Endothelial cell of umbilical vein (primary cell): Measurements from ENCODE around the gene STK32C. TPM values are rescaled to one million over a fixed set of nuclear protein-coding genes. Genes with fewer than 3 reads are reported as not detected.

Experiments
- BruUV-seq: library from RNA; stranded (reverse); fragments of 400-500 nt; replicated peaks from 2 replicates; lab custom pipeline; 2021; lab: Mats Ljungman, UMichigan
- CTCF ChIA-PET: fragments of 300-600, 350-600 bp; sonication (Branson Sonifier 250); formaldehyde crosslinking; loops from one replicate; lab custom pipeline; 2021; ENCODE audit warnings: antibody characterized with exemption, inconsistent platforms; lab: Charles Lee
- POLR2A ChIA-PET: fragments of 300-600, 350-600 bp; sonication (Branson Sonifier 250); formaldehyde crosslinking; loops from one replicate; lab custom pipeline; 2021; ENCODE audit warnings: antibody characterized with exemption, inconsistent platforms; lab: Charles Lee
- DNase-seq: peaks from one replicate; pipeline ENCODE4 v3.0.0-alpha.2; 2011; ENCODE audit warnings: low read depth, low spot score
- FAIRE-seq: peaks from 2 replicates; lab custom pipeline; 2011; peaks lifted over from hg19 to GRCh38; lab: Jason Lieb, UNC
- H2AFZ ChIP-seq: 2 replicates; pipeline ENCODE4 v1.6.0; 2012; ENCODE audit warnings: low read depth, low read length, control low read depth, inconsistent platforms
- H3K27ac ChIP-seq: 2 replicates; pipeline ENCODE4 v1.5.1; 2011; ENCODE audit warnings: low read depth, mild to moderate bottlenecking, control low read depth, low read length, moderate library complexity; ENCODE audit not compliant: insufficient read depth
- H3K27me3 ChIP-seq, 2 experiments: 2 replicates each; pipeline versions ENCODE4 v1.6.0 to v1.6.1; 2011; ENCODE audit warnings: low read length in 2 of 2, mixed read lengths in 1 of 2; ENCODE audit not compliant: control insufficient read depth in 2 of 2, insufficient read depth in 2 of 2
- H3K36me3 ChIP-seq, 2 experiments: 2 replicates in 1 of 2; 3 replicates in 1 of 2; pipeline ENCODE4 v1.5.1; 2011; ENCODE audit warnings: low read length in 2 of 2, mild to moderate bottlenecking in 1 of 2, moderate library complexity in 1 of 2; ENCODE audit not compliant: control insufficient read depth in 2 of 2, insufficient read depth in 2 of 2; ENCODE audit errors: extremely low read depth in 1 of 2
- H3K4me1 ChIP-seq: 3 replicates; pipeline ENCODE4 v1.5.1; 2011; ENCODE audit warnings: mild to moderate bottlenecking, low read length; ENCODE audit not compliant: control insufficient read depth, insufficient read depth; ENCODE audit errors: extremely low read depth
- H3K4me2 ChIP-seq: 2 replicates; pipeline ENCODE4 v1.6.1; 2011; ENCODE audit warnings: low read length, control low read depth, mixed read lengths; ENCODE audit not compliant: insufficient read depth
- H3K4me3 ChIP-seq, 3 experiments: fragments of 200-600 bp in 1 of 3; sonication (generic), shearing (Covaris generic) in 1 of 3; replicated peaks in 1 of 3; 2 replicates each; pipeline ENCODE4 v1.5.1; 2011 to 2016; ENCODE audit warnings: control low read depth in 3 of 3, low read length in 3 of 3, mild to moderate bottlenecking in 2 of 3, inconsistent platforms in 1 of 3, low read depth in 1 of 3, moderate library complexity in 1 of 3; ENCODE audit not compliant: insufficient read depth in 1 of 3
- H3K79me2 ChIP-seq: 2 replicates; pipeline ENCODE4 v1.6.0; 2012; ENCODE audit warnings: low read length, inconsistent platforms; ENCODE audit not compliant: control insufficient read depth, insufficient read depth
- H3K9ac ChIP-seq: replicated peaks from 2 replicates; pipeline ENCODE3; 2011; ENCODE audit warnings: low read length, control low read depth; ENCODE audit not compliant: insufficient read depth; ENCODE audit errors: extremely low read depth
- H3K9me1 ChIP-seq: replicated peaks from 3 replicates; pipeline ENCODE4 v1.6.0; 2011; ENCODE audit warnings: mild to moderate bottlenecking, low read length; ENCODE audit not compliant: control insufficient read depth, insufficient read depth; ENCODE audit errors: extremely low read depth
- H3K9me3 ChIP-seq: replicated peaks from 2 replicates; pipeline ENCODE4 v1.5.1; 2012; ENCODE audit warnings: low read length, inconsistent platforms; ENCODE audit not compliant: control insufficient read depth, insufficient read depth
- H4K20me1 ChIP-seq: replicated peaks from 2 replicates; pipeline ENCODE3; 2011; ENCODE audit warnings: mild to moderate bottlenecking, low read length; ENCODE audit not compliant: control insufficient read depth, insufficient read depth; ENCODE audit errors: extremely low read depth
- CTCF ChIP-seq, 2 donors: IDR thresholded peaks; 1 replicate in 1 of 2; 2 replicates in 1 of 2; pipeline ENCODE4 v1.5.1; 2011; ENCODE audit warnings: low read length in 2 of 2, mild to moderate bottlenecking in 2 of 2, moderate library complexity in 2 of 2, control low read depth in 1 of 2, inconsistent platforms in 1 of 2, low read depth in 1 of 2; ENCODE audit not compliant: insufficient read depth in 1 of 2; ENCODE audit errors: extremely low read depth in 1 of 2
- EZH2 ChIP-seq: IDR thresholded peaks from 2 replicates; pipeline ENCODE4 v1.6.1; 2012; ENCODE audit warnings: borderline replicate concordance, low read depth, mild to moderate bottlenecking, moderate library complexity, low read length, inconsistent platforms; ENCODE audit not compliant: severe bottlenecking
- FOS ChIP-seq: IDR thresholded peaks from 2 replicates; pipeline ENCODE4 v1.6.1; 2011; ENCODE audit warnings: mild to moderate bottlenecking, low read length, moderate library complexity, borderline replicate concordance; ENCODE audit not compliant: insufficient read depth
- GATA2 ChIP-seq: IDR thresholded peaks from 2 replicates; pipeline ENCODE4 v1.7.0; 2011; ENCODE audit warnings: low read depth, mild to moderate bottlenecking, moderate library complexity, mixed read lengths, low read length; ENCODE audit not compliant: insufficient read length, insufficient read depth
- JUN ChIP-seq: IDR thresholded peaks from 2 replicates; pipeline ENCODE4 v1.6.1; 2011; ENCODE audit warnings: borderline replicate concordance, low read depth; ENCODE audit not compliant: insufficient read length, insufficient read depth
- MAX ChIP-seq: IDR thresholded peaks from 2 replicates; pipeline ENCODE4 v1.6.1; 2011; ENCODE audit not compliant: insufficient read depth, insufficient read length
- MYC ChIP-seq: IDR thresholded peaks from one replicate; pipeline ENCODE4 v1.6.1; 2011; ENCODE audit warnings: mild to moderate bottlenecking, low read depth, low read length
- POLR2A ChIP-seq: IDR thresholded peaks from 2 replicates; pipeline ENCODE4 v1.6.1; 2012; ENCODE audit warnings: low read depth, mild to moderate bottlenecking, control low read depth, low read length
- POLR2AphosphoS5 ChIP-seq: IDR thresholded peaks from 2 replicates; pipeline ENCODE4 v1.6.1; 2012; ENCODE audit warnings: low read depth, mild to moderate bottlenecking, control low read depth, low read length, moderate library complexity; ENCODE audit not compliant: insufficient read depth
- dilution Hi-C: fragments of 300-500 bp; cut with MboI; formaldehyde crosslinking; loops from one replicate; pipeline ENCODE4 v1.15.0; 2019; ENCODE audit warnings: low sequenced_read_pairs; ENCODE audit not compliant: extremely low pct_ligation_motif_present
- intact Hi-C: fragments of 100-400 bp; cut with micrococcal nuclease; formaldehyde crosslinking; loops from one replicate; pipeline ENCODE4 v1.10.0; 2022
- polyA plus RNA-seq, 4 experiments: library from polyadenylated mRNA; depleted of rRNA in 3 of 4; stranded (reverse) in 3 of 4; unstranded in 1 of 4; fragments of >200 nt; gene quantifications; 2 replicates each; pipeline versions ENCODE4 v1.2.1 to v1.2.3, GENCODE V29; 2011 to 2012; ENCODE audit warnings: missing spikeins in 1 of 4
- total RNA-seq: library from RNA; stranded (reverse); gene quantifications from 2 replicates; pipeline ENCODE4 v1.2.3, GENCODE V29; 2021

Gene STK32C
- total and polyA plus RNA-seq, 2 donors (not counting 3 experiments of a cell fraction or from before 2014, with no cell fraction given), result 5.4 to 14.1 TPM

GRCh38 chr10:132243141-132243540 lies 64.6 kb downstream of the STK32C start:
- Histone ChIP-seq H2AFZ (no peak overlapping the region), H3K4me2 (no peak overlapping the region), H3K4me3 (no peak overlapping the region), H3K27me3 (no peaks in the 10 kb centered on the region), H3K79me2 (no peaks in the 10 kb centered on the region), H3K27ac (no peak overlapping the region), H3K9me3 (no peaks in the 10 kb centered on the region), H3K9ac (no peak overlapping the region), H3K36me3 (no peaks in the 10 kb centered on the region), H3K4me1 (no peaks in the 10 kb centered on the region), H3K9me1 (no peaks in the 10 kb centered on the region), H4K20me1 (no peaks in the 10 kb centered on the region)
- DNase-seq, result no peak
- FAIRE-seq, result no peak
- ChIA-PET CTCF (no interaction called here), POLR2A (no interaction called here)
- intact Hi-C loops (no loop called here), dilution Hi-C loops (no loop called here)
- BruUV-seq, result no TSS peak
- TF ChIP-seq EZH2 (no peak), POLR2AphosphoS5 (no peak), JUN (no peak), FOS (no peak), MAX (no peak), MYC (no peak), POLR2A (no peak), CTCF (IDR thresholded peaks at IDR 0.05; ENCODE audit: extremely low read depth in 1 of 2, insufficient read depth in 1 of 2, low read depth in 1 of 2, low read length in 2 of 2) (no peak), GATA2 (no peak)
